ENCODE data around the gene CD36.

DNA sequence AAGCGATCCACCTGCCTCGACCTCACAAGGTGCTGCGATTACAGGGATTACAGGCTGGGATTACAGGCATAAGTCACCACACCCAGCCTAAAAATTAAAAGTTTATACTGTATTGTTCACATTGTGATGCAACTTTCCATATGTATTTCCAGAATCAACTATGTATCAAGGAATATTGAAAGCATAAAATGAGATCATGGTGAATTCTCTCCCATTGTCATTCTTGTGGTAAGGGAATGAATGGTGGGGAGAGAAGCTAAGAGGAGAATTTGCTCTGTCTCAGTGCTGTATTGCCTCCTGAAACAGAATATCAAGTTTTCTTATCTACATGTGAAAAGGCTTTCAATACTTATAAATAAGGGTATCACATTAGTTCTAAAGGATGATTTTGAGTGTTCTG, 81.7 kb downstream of the CD36 start:
- TF ChIP-seq POLR2A (IDR thresholded peaks at IDR 0.05): no peak
- TF ChIP-seq, protein P1, sequence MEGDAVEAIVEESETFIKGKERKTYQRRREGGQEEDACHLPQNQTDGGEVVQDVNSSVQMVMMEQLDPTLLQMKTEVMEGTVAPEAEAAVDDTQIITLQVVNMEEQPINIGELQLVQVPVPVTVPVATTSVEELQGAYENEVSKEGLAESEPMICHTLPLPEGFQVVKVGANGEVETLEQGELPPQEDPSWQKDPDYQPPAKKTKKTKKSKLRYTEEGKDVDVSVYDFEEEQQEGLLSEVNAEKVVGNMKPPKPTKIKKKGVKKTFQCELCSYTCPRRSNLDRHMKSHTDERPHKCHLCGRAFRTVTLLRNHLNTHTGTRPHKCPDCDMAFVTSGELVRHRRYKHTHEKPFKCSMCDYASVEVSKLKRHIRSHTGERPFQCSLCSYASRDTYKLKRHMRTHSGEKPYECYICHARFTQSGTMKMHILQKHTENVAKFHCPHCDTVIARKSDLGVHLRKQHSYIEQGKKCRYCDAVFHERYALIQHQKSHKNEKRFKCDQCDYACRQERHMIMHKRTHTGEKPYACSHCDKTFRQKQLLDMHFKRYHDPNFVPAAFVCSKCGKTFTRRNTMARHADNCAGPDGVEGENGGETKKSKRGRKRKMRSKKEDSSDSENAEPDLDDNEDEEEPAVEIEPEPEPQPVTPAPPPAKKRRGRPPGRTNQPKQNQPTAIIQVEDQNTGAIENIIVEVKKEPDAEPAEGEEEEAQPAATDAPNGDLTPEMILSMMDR (IDR thresholded peaks at IDR 0.05 in 4 of 5, conservative IDR thresholded peaks at IDR 0.05 in 1 of 5): no peak

All from gastrocnemius medialis (tissue), 4 donors.